HCT116 (cell line): ENCODE measurements around the gene AP4M1. TPM values are rescaled to one million over a fixed set of nuclear protein-coding genes. Genes with fewer than 3 reads are reported as not detected.

ENCODE experiments used
- ATAC-seq: fragments of 200-7000 bp; cut with Tn5 transposase; 2 replicates; pipeline ENCODE4 v1.9.1; 2020; ENCODE audit warnings: mild to moderate bottlenecking, moderate library complexity
- BruUV-seq: library from RNA; stranded (reverse); fragments of 400-500 nt; replicated peaks from 2 replicates; lab custom pipeline; 2021; lab: Mats Ljungman, UMichigan
- CTCF ChIA-PET: fragments of 300-600 bp; sonication (Branson Sonifier 250); formaldehyde crosslinking; loops from one replicate; lab custom pipeline; 2021; ENCODE audit warnings: antibody characterized with exemption; lab: Charles Lee
- POLR2A ChIA-PET: fragments of 300-600, 350-600 bp; sonication (Branson Sonifier 250); formaldehyde crosslinking; loops from one replicate; lab custom pipeline; 2021; ENCODE audit warnings: antibody characterized with exemption; lab: Charles Lee
- RAD21 ChIA-PET, 2 experiments: fragments of 300-600 bp; sonication (Branson Sonifier 250); formaldehyde crosslinking; loops; one replicate each; lab custom pipeline; 2023; ENCODE audit warnings: low total read pairs in 2 of 2; ENCODE audit not compliant: uncharacterized antibody in 2 of 2, unreplicated experiment in 2 of 2, low non-redundant PET in 1 of 2; lab: Charles Lee
- DNase-seq: peaks from one replicate; pipeline ENCODE4 v3.0.0-alpha.2; 2010; ENCODE audit warnings: low read depth, low spot score
- H2AFZ ChIP-seq: fragments of 200-600 bp; shearing (Covaris generic), sonication (generic); 2 replicates; pipeline ENCODE4 v1.6.1; 2017; ENCODE audit warnings: low read depth, mixed run types, mixed read lengths, antibody characterized with exemption, low read length; ENCODE audit not compliant: poor library complexity, severe bottlenecking
- H3K27ac ChIP-seq: 2 replicates; pipeline ENCODE4 v1.5.1; 2012; ENCODE audit warnings: low read depth, low read length
- H3K27me3 ChIP-seq: fragments of 200-600 bp; sonication (generic); 2 replicates; pipeline ENCODE4 v1.6.1; 2016; ENCODE audit warnings: mixed run types, low read length, mixed read lengths; ENCODE audit not compliant: insufficient read depth
- H3K36me3 ChIP-seq, 2 experiments: fragments of 200-500 bp in 1 of 2; fragments of 200-600 bp in 1 of 2; sonication (Bioruptor generic) in 1 of 2; sonication (generic) in 1 of 2; 2 replicates each; pipeline versions ENCODE4 v1.5.1 to v1.6.1; 2014 to 2016; ENCODE audit warnings: low read length in 2 of 2, inconsistent platforms in 1 of 2, mixed read lengths in 1 of 2, mixed run types in 1 of 2; ENCODE audit not compliant: insufficient read depth in 2 of 2, control insufficient read depth in 1 of 2
- H3K4me1 ChIP-seq, 2 experiments: fragments of 200-600 bp in 1 of 2; sonication (generic) in 1 of 2; 2 replicates each; pipeline versions ENCODE4 v1.5.1 to v1.6.1; 2012 to 2017; ENCODE audit warnings: low read length in 2 of 2, inconsistent platforms in 1 of 2, mild to moderate bottlenecking in 1 of 2, mixed read lengths in 1 of 2, mixed run types in 1 of 2, moderate library complexity in 1 of 2; ENCODE audit not compliant: insufficient read depth in 2 of 2, control insufficient read depth in 1 of 2
- H3K4me2 ChIP-seq: fragments of 200-600 bp; sonication (generic); 2 replicates; pipeline ENCODE4 v1.6.1; 2017; ENCODE audit warnings: mixed run types, low read length, mixed read lengths
- H3K4me3 ChIP-seq, 2 experiments: fragments of 200-600 bp in 1 of 2; sonication (generic) in 1 of 2; replicated peaks in 1 of 2; 2 replicates each; pipeline ENCODE4 v1.5.1; 2011 to 2016; ENCODE audit warnings: low read length in 2 of 2, control low read depth in 1 of 2, low read depth in 1 of 2, mild to moderate bottlenecking in 1 of 2, mixed read lengths in 1 of 2, mixed run types in 1 of 2
- H3K79me2 ChIP-seq: fragments of 200-600 bp; sonication (generic); 2 replicates; pipeline ENCODE4 v1.6.1; 2017; ENCODE audit warnings: mild to moderate bottlenecking, mixed run types, low read length, moderate library complexity, mixed read lengths; ENCODE audit not compliant: insufficient read depth
- H3K9ac ChIP-seq: fragments of 200-600 bp; sonication (generic); 2 replicates; pipeline ENCODE4 v1.6.1; 2016; ENCODE audit warnings: low read length, mixed read lengths
- H3K9me2 ChIP-seq: fragments of 200-600 bp; sonication (generic), shearing (Covaris generic); 2 replicates; pipeline ENCODE4 v1.6.1; 2017; ENCODE audit warnings: mixed run types, mild to moderate bottlenecking, moderate library complexity; ENCODE audit not compliant: insufficient read depth
- H3K9me3 ChIP-seq, 2 experiments: fragments of 200-500 bp in 1 of 2; fragments of 200-600 bp in 1 of 2; sonication (Bioruptor generic) in 1 of 2; sonication (generic) in 1 of 2; 2 replicates each; pipeline ENCODE4 v1.6.1; 2014 to 2017; ENCODE audit warnings: low read length in 2 of 2, mixed read lengths in 2 of 2, inconsistent platforms in 1 of 2, low read depth in 1 of 2, mild to moderate bottlenecking in 1 of 2, mixed run types in 1 of 2, moderate library complexity in 1 of 2; ENCODE audit not compliant: control insufficient read depth in 1 of 2, insufficient read depth in 1 of 2
- H4K20me1 ChIP-seq: fragments of 200-600 bp; sonication (generic), shearing (Covaris generic); 2 replicates; pipeline ENCODE4 v1.6.1; 2017; ENCODE audit warnings: mixed run types, mild to moderate bottlenecking, moderate library complexity; ENCODE audit not compliant: insufficient read depth
- CEBPB ChIP-seq: IDR thresholded peaks from 2 replicates; pipeline ENCODE4 v1.6.1; 2012; ENCODE audit warnings: low read depth
- ELF1 ChIP-seq: IDR thresholded peaks from 2 replicates; pipeline ENCODE4 v1.6.1; 2012; ENCODE audit warnings: low read depth, borderline replicate concordance
- EZH2phosphoT487 ChIP-seq: fragments of 200-600 bp; IDR thresholded peaks from 2 replicates; pipeline ENCODE4 v1.6.1; 2018; ENCODE audit warnings: antibody characterized with exemption, borderline replicate concordance
- JUND ChIP-seq: IDR thresholded peaks from 2 replicates; pipeline ENCODE4 v1.6.1; 2012
- POLR2A ChIP-seq: IDR thresholded peaks from 2 replicates; pipeline ENCODE4 v1.7.0; 2011; ENCODE audit warnings: borderline replicate concordance; ENCODE audit not compliant: insufficient read depth, insufficient read length; ENCODE audit errors: extremely low read depth
- POLR2AphosphoS5 ChIP-seq: IDR thresholded peaks from 2 replicates; pipeline ENCODE4 v1.6.1; 2011; ENCODE audit warnings: mild to moderate bottlenecking, low read depth, low read length, moderate library complexity
- TCF7L2 ChIP-seq: IDR thresholded peaks from 2 replicates; pipeline ENCODE4 v1.7.0; 2011; ENCODE audit warnings: borderline replicate concordance, inconsistent platforms; ENCODE audit not compliant: insufficient read depth, insufficient read length; ENCODE audit errors: extremely low read depth
- intact Hi-C: fragments of 100-400 bp; cut with micrococcal nuclease; formaldehyde crosslinking; loops from 2 replicates; pipeline ENCODE4 v1.10.0; 2022
- total RNA-seq: library from RNA; stranded (reverse); gene quantifications from one replicate; pipeline ENCODE4 v1.2.1, GENCODE V29; 2021; ENCODE audit not compliant: unreplicated experiment
- TF ChIP-seq, protein P1 (sequence below): IDR thresholded peaks from 2 replicates; pipeline ENCODE4 v1.6.1; 2012
- TF ChIP-seq, protein P2 (sequence below): IDR thresholded peaks from 2 replicates; pipeline ENCODE4 v1.6.1; 2012; ENCODE audit warnings: low read depth

The AP4M1 gene
- total RNA-seq, 1 experiment from 2014 or later: 20.0 TPM

DNA sequence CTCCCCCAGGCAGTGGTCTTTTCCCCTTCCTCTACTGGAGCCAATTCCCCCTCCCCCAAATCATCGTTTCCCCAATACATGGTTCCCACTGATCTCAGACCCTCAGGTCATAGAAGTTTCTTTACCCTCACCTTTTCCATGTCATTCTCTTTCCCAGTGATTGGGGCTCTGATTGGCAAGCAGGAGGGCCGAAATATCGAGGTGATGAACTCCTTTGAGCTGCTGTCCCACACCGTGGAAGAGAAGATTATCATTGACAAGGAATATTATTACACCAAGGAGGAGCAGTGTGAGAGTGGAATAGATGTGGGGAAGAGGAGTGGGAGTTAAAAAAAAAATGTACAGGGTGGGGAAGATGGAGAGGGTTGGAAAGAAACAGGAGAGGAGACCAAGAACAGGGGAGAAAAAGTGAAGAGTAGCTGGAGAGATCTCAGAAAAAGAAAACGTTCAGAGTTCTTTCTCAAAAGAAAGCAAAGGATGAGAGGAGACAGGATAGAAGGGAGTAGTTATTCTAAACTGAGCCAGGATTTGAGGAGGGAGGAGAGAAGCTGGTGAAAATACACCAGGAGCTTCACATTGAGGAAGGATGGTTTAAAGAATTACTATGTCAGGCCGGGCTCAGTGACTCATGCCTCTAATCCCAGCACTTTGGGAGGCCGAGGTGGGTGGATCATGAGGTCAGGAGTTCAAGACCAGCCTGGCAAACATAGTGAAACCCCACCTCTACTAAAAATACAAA, 11.8 kb upstream of the AP4M1 start:
- peak overlapping the region; percentile 90 for H3K27ac ChIP-seq
- ATAC-seq (no peak), DNase-seq (no peak)
- ChIA-PET POLR2A (interaction anchor here (0.5 to 2.3 kb wide), 4 partner anchors 11 to 714 kb away, joined by 3 to 11 read pairs (median 6); partner anchors contain the start of genes AP4M1 and MCM7), CTCF (interaction anchor here (1.5 kb wide), 1 partner anchor 12 kb away, joined by 4 read pairs; the partner anchor contains the start of genes AP4M1 and MCM7), RAD21 (no interaction called here)
- H3K4me3 ChIP-seq: peak overlapping the region; percentile 91 to 93
- peaks cover 11% of the 10 kb centered on the region for H4K20me1 ChIP-seq
- peaks cover 8 to 38% of the 10 kb centered on the region in 2 experiments for H3K4me1 ChIP-seq
- no peaks in the 10 kb centered on the region for H3K27me3 ChIP-seq
- BruUV-seq: no TSS peak
- H3K4me2 ChIP-seq: peak overlapping the region; percentile 83
- H3K36me3 ChIP-seq: peaks cover 22 to 41% of the 10 kb centered on the region in 2 experiments; a peak in 3 of 4 replicates
- TF ChIP-seq, protein P1, sequence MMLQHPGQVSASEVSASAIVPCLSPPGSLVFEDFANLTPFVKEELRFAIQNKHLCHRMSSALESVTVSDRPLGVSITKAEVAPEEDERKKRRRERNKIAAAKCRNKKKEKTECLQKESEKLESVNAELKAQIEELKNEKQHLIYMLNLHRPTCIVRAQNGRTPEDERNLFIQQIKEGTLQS: no peak
- TF ChIP-seq POLR2A (no peak), JUND (no peak), EZH2phosphoT487 (no peak), TCF7L2 (no peak), CEBPB (no peak), ELF1 (no peak), POLR2AphosphoS5 (no peak)
- TF ChIP-seq, protein P2, sequence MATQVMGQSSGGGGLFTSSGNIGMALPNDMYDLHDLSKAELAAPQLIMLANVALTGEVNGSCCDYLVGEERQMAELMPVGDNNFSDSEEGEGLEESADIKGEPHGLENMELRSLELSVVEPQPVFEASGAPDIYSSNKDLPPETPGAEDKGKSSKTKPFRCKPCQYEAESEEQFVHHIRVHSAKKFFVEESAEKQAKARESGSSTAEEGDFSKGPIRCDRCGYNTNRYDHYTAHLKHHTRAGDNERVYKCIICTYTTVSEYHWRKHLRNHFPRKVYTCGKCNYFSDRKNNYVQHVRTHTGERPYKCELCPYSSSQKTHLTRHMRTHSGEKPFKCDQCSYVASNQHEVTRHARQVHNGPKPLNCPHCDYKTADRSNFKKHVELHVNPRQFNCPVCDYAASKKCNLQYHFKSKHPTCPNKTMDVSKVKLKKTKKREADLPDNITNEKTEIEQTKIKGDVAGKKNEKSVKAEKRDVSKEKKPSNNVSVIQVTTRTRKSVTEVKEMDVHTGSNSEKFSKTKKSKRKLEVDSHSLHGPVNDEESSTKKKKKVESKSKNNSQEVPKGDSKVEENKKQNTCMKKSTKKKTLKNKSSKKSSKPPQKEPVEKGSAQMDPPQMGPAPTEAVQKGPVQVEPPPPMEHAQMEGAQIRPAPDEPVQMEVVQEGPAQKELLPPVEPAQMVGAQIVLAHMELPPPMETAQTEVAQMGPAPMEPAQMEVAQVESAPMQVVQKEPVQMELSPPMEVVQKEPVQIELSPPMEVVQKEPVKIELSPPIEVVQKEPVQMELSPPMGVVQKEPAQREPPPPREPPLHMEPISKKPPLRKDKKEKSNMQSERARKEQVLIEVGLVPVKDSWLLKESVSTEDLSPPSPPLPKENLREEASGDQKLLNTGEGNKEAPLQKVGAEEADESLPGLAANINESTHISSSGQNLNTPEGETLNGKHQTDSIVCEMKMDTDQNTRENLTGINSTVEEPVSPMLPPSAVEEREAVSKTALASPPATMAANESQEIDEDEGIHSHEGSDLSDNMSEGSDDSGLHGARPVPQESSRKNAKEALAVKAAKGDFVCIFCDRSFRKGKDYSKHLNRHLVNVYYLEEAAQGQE: no peak
- no peaks in the 10 kb centered on the region for H3K9me3 ChIP-seq
- intact Hi-C loops: loop anchor here (1.0 kb wide), 1 partner anchor 11 kb away; no protein-coding TSS in a partner anchor
- peaks cover 30% of the 10 kb centered on the region for H3K79me2 ChIP-seq
- H3K9ac ChIP-seq: peak overlapping the region; percentile 94
- no peaks in the 10 kb centered on the region for H3K9me2 ChIP-seq
- H2AFZ ChIP-seq: no peak overlapping the region
